Eye (tissue), 1 donor: ENCODE measurements around the gene PSG1.
"Not testable (repeated sequence)": the region's sequence is repeated elsewhere in the genome, so short reads cannot be mapped to it uniquely, and the experiment has no call there.

ENCODE experiments used
- DNase-seq: peaks from one replicate; pipeline ENCODE4 v3.0.0-alpha.2; 2015

PSG1 gene

DNA sequence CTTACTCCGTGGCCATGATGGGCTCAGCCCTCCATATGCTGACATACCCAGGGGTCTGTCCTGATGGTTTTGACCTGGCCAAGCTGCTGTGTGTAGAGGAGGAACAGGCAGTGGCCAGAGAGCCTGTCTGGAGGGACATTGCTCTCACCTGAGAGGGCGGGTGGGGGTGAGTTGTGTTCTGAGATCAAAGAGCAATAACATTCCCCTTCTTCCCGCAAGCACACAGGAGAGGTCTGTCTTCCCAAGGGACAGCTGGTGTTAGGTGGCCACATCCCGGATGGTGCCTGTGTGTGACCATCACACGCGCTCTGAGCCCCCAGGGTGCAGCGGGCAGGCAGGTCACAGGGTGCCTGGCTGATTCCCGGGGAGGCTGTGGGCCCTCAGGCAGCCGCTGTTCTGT, 1.1 kb upstream of the PSG1 start:
- not testable (repeated sequence) for DNase-seq

DNA sequence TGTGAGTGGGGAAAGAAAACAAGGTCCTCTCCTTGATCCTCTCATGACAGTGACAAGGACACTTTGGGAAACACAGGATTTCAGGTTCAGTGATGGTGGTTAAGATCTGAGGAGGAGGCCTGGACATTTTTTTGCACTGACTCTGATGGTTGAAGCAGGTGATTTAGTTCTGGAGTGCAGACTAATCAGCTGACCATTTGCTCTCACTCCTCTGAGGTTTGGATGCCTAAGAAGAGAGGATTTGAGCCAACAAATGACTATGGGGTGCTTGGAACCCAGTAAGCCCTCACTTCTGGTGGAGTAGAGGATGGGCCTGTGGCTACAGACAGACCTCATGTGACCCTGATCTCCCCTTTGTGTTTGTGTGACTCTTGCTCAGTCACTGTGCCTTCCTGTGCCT, 2.9 kb downstream of the PSG1 start:
- DNase-seq = not testable (repeated sequence)

DNA sequence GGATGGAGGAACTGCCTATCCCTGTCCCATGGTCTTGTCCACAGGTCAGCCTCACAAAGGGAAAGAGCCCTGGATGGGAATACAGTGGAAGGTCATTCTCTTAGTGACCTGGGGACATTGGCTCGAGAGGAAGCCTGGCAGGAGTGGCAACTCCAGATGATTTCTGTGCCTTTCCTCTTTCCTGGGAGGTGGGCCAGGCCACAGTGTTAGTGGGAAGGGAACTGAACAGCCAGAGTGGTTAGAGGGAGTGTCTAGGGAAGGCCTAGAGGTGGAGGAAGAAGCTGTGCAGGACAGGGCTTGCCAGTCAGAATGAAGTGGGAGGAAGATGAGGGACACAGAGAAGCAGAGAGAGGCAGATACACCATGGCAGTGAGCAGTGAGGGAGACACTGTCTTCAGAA, 3.6 kb downstream of the PSG1 start:
- not testable (repeated sequence) for DNase-seq

DNA sequence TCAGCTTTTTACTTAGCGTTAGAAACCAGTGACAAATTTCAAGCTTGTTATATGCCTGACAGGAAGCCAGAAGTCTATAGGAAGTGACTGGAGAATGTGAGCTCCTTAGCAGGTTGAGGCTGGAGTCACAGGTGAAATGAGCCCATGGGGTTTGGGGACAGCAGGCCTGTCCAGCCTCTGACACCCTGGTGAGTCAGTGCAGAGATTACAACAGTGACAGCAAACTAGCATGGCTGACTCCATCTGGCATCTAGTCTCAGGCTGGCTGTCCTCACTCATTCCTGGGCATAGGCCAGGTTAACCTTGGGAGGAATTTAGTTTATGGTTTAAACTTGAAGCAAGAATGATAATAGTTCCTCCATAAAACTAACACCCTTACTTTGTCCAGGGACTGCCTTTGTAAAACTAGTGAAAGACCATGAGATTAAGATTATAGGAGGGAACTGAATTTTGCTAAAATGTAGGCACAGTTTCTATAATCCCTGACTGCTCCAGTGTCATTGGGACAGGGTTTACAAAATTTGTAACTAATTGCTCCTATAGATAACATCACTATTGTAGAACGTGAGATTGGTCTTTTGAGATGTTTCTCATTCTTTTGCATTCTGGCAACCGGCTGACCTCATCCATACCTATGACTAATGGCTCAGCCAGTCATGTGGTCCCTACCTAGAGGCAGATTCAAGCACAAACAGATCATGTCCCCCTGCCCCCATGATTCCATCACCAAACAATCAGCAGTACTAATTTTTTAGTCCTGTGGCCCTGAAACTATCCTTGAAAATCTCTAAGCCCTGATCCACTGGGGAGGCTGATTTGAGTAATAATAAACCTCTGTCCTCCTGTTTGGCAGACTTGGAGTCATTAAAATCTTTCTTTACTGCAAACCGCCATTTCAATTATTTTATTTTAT, 4.4 kb downstream of the PSG1 start:
- DNase-seq = not testable (repeated sequence)

DNA sequence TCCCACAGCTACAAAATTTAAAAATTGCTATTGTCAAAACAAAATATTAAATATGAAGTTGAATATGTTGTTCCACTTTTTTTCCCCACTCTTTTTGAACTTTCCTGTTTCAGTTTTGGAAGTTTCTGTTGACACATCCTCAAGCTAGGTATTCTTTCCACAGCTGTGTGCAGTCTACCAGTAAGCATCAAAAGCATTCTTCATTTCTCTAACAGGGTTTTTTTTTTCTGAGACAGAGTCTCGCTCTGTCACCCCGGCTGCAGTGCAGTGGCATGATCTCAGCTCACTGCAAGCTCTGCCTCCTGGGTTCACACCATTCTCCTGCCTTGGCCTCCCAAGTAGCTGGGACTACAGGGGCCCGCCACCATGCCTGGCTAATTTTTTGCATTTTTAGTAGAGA, 5.4 kb downstream of the PSG1 start:
- DNase-seq = not testable (repeated sequence)

DNA sequence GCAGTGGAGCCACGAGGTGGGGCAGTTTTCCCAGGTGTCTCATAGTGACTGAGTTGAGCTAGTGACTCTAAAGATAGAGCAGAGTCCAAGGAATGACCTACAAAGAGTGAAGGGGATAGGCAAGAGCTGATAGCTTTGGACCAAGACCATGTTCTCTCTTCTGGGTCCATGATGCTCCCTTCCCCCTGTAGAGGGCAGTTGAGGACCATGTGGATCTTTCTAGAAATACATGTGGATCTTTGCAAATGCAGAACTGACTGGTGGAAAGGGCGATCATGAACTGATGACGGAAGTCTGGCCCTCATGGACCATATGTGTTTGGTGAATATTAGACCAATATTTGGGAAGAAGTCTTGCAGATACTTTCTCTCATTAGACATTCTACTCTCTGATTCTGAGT, 6.9 kb downstream of the PSG1 start:
- DNase-seq = no peak

DNA sequence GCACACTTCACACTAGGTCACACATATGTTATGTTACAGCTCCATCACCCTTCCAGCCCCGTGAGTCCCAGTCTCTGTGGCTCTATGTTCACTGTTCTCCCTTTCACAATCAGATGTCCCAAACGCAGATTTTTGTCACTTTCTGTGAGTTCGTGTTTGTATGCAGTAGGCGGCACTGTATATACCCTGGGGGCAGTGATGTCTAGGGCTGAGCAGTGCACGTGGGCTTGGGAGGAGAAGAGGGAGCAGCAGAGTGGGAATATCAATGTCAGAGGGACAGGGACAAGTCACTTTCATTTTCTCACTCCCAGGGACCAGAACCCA, 22.0 kb downstream of the PSG1 start:
- no peak for DNase-seq

DNA sequence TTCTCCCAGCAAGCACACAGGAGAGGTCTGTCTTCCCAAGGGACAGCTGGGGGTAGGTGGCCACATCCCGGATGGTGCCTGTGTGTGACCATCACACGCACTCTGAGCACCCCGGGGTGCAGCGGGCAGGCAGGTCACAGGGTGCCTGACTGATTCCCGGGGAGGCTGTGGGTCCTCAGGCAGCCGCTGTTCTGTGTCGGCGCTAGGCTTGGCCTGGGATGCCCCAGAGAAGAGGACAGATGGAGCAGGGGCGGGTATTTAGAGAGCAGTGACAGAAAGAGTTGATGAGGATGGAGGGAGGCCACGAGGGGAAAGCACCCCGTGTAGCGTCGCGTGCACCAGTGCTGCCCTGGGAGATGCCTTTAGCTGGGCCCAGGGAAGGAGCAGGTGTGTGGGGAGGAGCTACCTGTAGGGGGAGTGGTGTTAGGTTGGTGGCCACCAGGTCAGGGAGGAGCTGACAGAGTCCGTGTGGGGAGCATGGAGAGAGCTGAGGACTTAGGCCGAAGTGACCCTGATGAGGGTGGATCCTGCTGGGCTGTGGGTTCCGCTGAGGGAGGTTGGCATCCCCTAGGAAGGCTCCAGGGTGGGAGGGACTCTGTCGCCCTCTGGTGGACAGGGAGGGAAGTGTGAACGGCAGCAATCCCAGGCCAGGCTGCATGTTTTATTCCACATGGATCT, 22.5 kb downstream of the PSG1 start:
- DNase-seq = not testable (repeated sequence)

DNA sequence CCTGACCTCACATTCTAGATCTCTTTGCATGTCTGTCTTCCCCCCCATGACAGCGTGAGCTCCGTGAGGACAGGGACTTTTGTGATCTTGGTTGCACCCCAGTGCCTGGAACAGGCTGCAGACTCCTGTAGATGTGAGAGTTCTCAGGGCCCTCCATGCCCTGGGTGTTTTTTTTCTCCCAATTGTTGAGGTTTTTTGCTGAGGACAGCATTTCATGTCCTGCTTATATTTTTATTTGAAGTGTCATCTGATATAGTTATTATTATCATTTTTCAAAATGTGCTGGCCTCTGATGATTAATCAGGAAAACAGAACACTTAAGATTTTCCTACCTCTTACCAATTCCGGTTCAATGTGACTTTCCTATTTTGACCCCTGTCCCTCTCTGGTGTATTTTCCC, 24.8 kb downstream of the PSG1 start:
- DNase-seq = not testable (repeated sequence)

DNA sequence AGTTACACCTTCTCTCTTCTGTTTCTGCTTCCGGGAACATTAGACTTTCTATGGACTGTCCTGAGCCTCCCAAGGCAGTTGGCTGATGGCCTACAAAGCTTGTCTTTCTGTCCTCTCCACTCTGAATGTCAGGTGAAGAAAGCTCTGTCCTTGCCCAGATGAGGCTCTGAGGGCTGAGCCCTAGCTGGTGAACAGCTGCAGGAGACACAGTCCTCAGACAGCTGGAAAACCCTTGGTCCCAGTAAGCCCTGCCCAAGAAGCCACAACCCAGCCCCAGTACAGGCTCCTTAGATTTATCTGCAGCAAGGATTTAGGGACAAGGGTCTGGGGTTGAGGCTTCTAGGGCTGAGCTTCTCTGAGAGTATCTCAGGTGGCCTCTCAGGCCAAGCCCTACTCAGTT, 26.3 kb downstream of the PSG1 start:
- DNase-seq = not testable (repeated sequence)

DNA sequence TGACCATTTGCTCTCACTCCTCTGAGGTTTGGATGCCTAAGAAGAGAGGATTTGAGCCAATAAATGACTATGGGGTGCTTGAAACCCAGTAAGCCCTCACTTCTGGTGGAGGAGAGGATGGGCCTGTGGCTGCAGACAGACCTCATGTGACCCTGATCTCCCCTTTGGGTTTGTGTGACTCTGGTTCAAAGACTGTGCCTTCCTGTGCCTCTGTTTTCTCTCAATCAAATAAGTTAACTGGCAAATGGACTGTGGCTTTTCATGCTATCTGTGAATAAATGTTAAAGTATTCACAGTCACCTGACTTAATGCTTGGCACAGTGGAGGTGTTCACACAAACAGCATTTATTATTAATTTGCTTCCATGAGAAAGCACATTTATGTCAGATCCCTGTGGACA, 26.7 kb downstream of the PSG1 start:
- DNase-seq = not testable (repeated sequence)

DNA sequence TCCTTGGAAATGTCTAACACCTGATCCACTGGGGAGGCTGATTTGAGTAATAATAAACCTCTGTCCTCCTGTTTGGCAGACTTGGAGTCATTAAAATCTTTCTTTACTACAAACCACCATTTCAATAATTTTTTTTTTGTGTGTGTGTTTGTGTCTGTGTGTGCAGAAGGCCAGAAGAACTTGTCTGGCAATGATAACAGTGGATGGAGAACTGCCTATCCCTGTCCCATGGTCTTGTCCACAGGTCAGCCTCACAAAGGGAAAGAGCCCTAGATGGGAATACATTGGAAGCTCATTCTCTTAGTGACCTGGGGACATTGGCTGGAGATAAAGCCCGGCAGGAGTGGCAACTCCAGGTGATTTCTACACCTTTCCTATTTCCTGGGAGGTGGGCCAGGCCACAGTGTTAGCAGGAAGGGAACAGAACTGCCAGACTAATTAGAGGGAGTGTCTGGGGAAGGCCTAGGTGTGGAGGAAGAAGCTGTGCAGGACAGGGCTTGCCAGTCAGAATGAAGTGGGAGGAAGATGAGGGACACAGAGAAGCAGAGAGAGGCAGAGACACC, 27.7 kb downstream of the PSG1 start:
- DNase-seq = not testable (repeated sequence)

DNA sequence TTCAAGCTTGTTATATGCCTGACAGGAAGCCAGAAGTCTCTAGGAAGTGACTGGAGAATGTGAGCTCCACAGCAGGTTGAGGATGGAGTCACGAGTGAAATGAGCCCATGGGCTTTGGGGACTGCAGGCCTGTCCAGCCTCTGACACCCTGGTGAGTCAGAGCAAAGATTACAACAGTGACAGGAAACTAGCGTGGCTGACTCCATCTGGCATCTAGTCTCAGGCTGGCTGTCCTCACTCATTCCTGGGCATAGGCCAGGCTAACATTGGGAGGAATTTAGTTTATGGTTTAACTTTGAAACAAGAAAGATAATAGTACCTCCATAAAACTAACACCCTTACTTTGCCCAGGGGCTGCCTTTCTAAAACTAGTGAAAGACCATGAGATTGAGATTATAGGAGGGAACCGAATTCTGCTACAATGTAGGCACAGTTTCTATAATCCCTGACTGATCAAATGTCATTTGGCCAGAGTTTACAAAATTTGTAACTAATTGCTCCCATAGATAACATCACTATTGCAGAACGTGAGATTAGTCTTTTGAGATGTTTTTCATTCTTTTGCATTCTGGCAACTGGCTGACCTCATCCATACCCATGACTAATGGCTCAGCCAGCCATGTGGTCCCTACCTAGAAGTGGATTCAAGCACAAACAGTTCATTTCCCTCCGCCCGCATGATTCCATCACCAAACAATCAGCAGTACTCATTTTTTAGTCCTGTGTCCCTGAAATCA, 28.4 kb downstream of the PSG1 start:
- DNase-seq = peak; percentile 7

DNA sequence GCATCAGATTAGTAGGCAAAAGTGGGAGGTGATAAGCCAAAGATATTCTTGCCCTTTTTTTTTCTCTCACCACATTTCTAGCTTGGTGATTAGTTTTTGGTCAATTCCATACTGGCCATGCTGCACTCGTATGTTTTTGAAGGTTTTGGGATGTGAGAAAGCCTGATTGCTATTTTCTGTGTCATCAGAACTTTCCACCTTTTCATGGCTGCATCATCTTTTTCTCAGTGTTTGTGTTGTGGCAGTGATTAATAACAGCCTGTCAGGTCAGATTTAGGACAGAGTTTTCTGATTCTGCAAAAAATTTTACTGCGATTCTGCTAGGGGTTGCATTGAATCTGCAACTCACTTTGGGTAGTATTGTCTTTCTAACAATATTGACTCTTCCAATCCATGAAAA, 32.9 kb downstream of the PSG1 start:
- no peak for DNase-seq

DNA sequence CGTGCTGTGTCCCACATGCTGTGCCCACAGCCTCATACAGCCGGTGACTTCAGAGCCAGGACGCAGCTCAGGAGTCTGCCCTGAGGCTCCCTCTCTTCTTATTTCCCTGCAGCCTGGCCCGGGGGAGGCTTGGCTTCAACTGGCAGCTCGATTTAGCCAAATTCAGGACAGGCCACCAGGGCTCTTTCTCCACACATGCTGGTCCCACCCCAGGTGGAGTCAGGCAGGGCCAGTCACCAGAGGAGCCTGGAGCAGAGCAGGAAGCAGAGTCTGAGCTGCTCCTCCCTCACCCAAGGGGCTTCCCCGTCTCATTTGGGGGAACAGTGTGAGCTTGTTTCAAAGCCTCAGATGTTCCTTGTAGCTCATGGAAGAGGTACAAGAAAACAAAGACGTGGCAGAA, 35.9 kb downstream of the PSG1 start:
- not testable (repeated sequence) for DNase-seq

DNA sequence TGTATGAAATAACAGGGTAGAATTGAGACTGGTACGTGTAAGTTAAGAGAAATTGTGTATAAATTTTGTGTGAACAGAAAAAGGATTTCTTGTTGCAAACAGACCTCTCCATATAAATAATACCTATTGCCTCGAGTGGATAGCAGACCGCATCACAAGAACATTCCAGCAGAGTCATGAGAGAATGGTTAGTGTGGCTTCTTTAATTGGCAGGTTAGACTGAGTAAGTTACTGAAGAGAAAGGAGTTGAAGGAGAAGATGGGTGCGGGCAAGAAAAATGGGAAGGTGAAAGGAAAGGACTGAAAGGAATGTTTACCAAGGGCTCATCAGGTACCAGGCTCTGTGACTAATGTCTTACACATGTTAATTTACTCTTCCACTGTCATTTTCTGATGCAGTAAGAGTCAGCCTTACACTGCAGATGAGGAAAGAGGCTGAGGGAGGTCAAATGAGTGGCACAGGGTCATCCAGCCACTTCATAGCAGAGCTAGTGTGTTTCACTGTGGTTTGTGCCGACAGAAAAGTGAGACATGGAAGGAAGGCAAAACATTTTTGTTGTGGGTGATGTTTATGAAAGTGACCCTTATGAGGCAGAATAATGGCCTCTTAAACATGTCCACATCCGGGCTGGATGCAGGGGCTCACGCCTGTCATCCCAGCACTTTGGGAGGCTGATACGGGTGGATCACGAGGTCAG, 46.6 kb downstream of the PSG1 start:
- not testable (repeated sequence) for DNase-seq

DNA sequence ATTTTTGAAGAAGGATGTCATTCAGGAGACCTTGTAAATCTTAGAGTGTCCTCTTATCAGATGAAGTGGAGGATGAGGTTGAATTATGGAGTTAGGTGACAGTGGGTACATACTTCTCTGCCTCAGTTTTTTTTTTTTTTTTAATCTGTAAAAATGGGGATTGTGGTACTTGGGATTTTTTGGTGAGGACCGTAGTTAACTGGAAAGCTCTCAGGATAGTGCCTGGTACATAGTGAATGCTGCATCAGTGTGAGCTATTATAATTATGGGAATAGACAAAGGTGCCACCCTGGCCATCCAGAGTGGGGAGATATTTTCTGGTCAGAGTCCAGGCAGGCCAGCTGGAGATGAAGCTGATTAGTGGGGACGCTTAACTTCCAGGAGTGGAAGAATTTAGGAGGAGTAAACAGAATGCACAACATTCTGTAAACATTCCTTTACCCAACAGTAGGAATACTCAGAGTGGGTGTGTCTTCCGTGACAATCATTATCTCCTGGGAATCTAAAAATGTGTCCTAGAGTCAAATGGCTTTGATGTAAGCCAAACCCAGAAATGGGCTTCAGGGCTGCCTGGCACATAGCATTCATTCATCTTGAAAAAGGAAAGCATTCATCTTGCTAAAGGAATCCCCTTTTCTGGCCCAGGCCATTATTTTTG, 47.4 kb downstream of the PSG1 start:
- not testable (repeated sequence) for DNase-seq

DNA sequence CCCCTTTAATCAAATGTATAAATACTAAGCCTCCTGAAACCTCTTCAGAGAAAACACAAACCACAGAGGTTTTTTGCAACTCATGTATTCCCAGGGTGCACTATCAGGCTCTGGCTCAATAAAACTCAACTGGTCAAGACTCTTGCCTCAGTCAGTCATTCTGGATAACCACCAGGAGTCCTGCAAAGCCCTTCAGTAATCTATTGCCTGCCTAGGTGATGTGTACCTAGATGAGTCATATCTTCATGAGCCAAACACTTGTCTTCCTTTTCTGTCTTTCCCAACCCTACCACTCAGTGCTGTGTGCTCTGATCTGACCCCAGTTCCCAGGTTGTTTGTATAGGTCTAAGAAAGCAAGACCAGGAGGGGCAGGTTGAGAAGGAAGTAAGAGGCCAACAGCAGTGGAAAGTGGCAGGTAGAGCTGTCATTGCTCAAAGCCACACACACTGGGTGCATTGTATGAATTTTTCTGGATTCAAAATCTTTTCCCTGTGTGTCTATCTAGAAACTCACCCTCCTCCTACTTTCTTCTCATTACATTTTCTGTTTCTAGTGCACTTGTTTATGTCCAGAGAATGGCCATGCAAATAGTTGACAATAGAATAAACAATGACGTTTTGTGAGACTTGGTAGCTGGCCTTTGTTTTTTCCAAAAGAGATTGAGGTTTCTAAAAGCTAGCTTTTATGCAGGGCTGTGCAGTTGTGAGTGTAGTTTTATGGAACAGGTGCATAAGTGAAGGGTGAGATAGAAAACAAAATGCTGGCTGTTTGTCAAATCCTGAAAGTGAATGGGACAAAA, 48.1 kb downstream of the PSG1 start:
- no peak for DNase-seq

DNA sequence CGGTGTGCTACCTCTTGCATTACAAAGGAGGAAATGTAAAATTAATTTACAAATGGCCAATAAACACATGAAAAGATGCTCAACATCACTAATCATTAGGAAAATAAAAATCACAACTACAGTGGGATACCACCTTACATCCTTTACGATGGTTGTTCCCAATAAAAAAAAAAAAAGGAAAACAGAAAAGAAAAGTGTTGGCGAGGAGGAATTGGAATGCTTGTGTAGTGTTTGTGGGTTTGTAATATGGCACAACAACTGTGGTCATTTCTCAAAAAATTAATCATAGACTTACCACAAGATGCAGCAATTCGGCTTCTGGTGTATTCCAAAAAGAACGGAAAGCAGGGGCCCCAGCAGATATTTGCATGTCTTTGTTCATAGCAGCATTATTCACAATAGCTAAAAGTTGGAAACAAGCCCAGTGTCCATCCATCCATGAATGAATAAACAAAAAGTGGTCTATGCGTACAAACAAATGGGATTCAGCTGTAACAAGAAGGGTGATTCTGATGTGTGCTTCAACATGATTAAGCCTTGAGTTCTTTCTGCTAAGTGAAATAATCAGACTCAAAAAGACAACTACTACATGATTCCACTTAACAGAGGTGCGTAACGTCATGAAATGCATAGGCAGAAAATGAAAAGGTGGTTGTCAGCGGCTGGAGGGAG, 58.1 kb downstream of the PSG1 start:
- peak; percentile 2 for DNase-seq

DNA sequence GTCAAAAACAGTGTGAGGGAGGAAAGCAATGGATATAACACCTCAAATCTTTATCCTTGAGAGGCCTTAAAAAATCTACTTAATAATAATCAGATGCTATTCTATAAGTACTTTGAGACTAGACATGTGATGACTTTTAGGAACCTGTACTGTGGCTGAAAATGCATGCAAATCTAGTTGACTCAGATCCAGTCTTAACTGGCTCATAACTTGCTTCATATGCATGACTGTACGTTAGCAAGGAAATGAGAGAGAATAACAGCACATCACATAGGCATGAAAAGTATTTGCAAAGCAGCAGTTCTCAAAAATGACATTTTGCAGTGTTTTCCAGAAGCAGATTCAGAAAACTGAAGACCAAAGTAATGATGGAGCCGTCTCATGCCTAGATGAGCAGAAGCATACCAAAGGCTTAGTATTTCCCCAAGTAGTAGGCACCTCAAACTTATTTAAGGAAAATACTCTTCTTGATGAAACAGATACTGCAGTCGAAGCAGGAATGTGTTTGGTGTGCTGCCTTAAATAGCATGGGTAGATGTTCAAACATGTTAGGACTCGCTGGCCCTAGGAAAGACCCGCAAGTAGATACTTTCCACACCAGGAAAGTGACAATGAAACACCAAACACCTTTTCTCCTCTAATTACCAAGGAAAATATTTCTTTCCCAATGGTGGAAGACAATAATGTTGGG, 59.4 kb downstream of the PSG1 start:
- DNase-seq = peak; percentile 7
